TTC549 (cell line): ENCODE data around the gene TNFRSF19.

ENCODE experiments used
- FAIRE-seq: peaks from 2 replicates; lab custom pipeline; 2012; peaks lifted over from hg19 to GRCh38; lab: Jason Lieb, UNC

Gene TNFRSF19

GRCh38 chr13:23723471-23723870, 153.3 kb downstream of the TNFRSF19 start:
- no peak for FAIRE-seq

DNA sequence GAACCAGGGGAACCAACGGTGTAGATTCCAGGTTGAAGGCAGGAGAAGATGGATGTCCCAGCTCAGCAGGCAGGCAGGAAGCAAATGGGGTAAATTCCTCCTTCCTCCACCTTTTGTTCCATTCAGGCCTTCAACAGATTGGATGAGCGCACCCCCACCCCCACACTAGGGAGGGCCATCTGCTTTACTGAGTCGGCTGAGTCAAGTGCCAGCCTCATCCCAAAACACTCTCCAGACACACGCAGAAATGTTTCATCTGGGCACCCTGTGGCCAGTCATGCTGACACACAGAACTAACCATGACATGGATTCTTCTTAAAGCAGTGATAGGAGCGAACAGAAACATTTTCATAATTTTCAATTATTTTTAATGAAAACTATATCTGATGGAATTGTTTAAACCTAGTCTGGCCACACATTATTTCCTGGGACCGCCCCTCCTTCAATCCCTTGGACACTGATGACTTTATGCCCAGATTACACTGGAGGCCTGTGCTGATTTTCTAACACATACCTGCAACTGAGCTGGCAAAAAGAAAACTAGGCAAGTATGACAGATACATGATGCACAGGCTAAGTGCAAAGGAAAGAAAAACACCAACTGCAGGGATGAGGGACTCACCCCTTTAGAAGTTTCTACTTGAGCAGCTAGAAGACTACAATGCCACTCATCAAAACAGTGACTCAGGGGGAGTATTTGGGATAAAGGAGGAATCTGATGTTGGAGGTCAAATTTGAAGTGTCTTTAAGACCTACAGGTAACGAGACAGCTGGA, 154.2 kb downstream of the TNFRSF19 start:
- no peak for FAIRE-seq
